GM23338 (cell line): Measurements from ENCODE around the gene TNMD. TPM values are rescaled to one million over a fixed set of nuclear protein-coding genes. Genes with fewer than 3 reads are reported as not detected.

Experiments
- ATAC-seq: fragments of 200-7000 bp; cut with Tn5 transposase; 3 replicates; pipeline ENCODE4 v1.9.1; 2020
- DNase-seq: peaks from one replicate; pipeline ENCODE4 v3.0.0-alpha.2; 2015; ENCODE audit warnings: low spot score
- H2AFZ ChIP-seq: fragments of 200-600 bp; sonication (generic); 2 replicates; pipeline ENCODE4 v1.8.0; 2016; ENCODE audit warnings: antibody characterized with exemption, mild to moderate bottlenecking, moderate library complexity
- H3F3A ChIP-seq: fragments of 200-600 bp; sonication (generic); replicated peaks from 2 replicates; pipeline ENCODE4 v1.8.0; 2017; ENCODE audit warnings: antibody characterized with exemption, mixed run types, low read depth
- H3K27ac ChIP-seq: fragments of 200-600 bp; sonication (generic); 2 replicates; pipeline ENCODE4 v1.6.1; 2016; ENCODE audit warnings: low read depth
- H3K27me3 ChIP-seq: fragments of 200-600 bp; sonication (generic); 2 replicates; pipeline ENCODE4 v1.8.0; 2016; ENCODE audit warnings: mild to moderate bottlenecking, mixed run types, moderate library complexity; ENCODE audit not compliant: insufficient read depth
- H3K36me3 ChIP-seq: fragments of 200-600 bp; sonication (generic); 2 replicates; pipeline ENCODE4 v1.8.0; 2016; ENCODE audit warnings: mild to moderate bottlenecking; ENCODE audit not compliant: insufficient read depth
- H3K4me1 ChIP-seq: fragments of 200-600 bp; sonication (generic); 2 replicates; pipeline ENCODE4 v1.8.0; 2016; ENCODE audit warnings: mild to moderate bottlenecking, moderate library complexity; ENCODE audit not compliant: insufficient read depth
- H3K4me2 ChIP-seq: fragments of 200-600 bp; sonication (generic); 2 replicates; pipeline ENCODE4 v1.7.1; 2017; ENCODE audit warnings: mixed run types
- H3K4me3 ChIP-seq: fragments of 200-600 bp; sonication (generic); 2 replicates; pipeline ENCODE4 v1.6.1; 2016; ENCODE audit warnings: mixed run types
- H3K79me2 ChIP-seq: fragments of 200-600 bp; sonication (generic); replicated peaks from 2 replicates; pipeline ENCODE4 v1.8.0; 2017; ENCODE audit warnings: mild to moderate bottlenecking; ENCODE audit not compliant: insufficient read depth
- H3K9me2 ChIP-seq: fragments of 200-600 bp; sonication (generic); 2 replicates; pipeline ENCODE4 v1.8.0; 2017; ENCODE audit not compliant: insufficient read depth
- H4K20me1 ChIP-seq: fragments of 200-600 bp; sonication (generic); replicated peaks from 2 replicates; pipeline ENCODE4 v1.8.0; 2017; ENCODE audit warnings: mild to moderate bottlenecking; ENCODE audit not compliant: insufficient read depth
- H3K27ac Mint-ChIP-seq: 2 replicates; pipeline ENCODE4 v1.8.0; 2020; ENCODE audit warnings: inconsistent platforms, mild to moderate bottlenecking, moderate library complexity, mixed read lengths
- H3K27me3 Mint-ChIP-seq: 3 replicates; pipeline ENCODE4 v1.8.0; 2022; ENCODE audit warnings: low read depth, mild to moderate bottlenecking, moderate library complexity, mixed read lengths, inconsistent platforms; ENCODE audit not compliant: insufficient read depth, poor library complexity
- H3K36me3 Mint-ChIP-seq: 3 replicates; pipeline ENCODE4 v1.8.0; 2021; ENCODE audit warnings: low read depth, mild to moderate bottlenecking, inconsistent platforms, moderate library complexity, mixed read lengths
- H3K4me1 Mint-ChIP-seq: 3 replicates; pipeline ENCODE4 v1.8.0; 2020; ENCODE audit warnings: mild to moderate bottlenecking, inconsistent platforms, mixed read lengths
- H3K4me3 Mint-ChIP-seq: 3 replicates; pipeline ENCODE4 v1.8.0; 2021; ENCODE audit warnings: moderate library complexity, mild to moderate bottlenecking, inconsistent platforms, mixed read lengths
- H3K9me3 Mint-ChIP-seq: 3 replicates; pipeline ENCODE4 v1.8.0; 2020; ENCODE audit warnings: moderate library complexity, mild to moderate bottlenecking, inconsistent platforms, mixed read lengths
- CREB1 ChIP-seq: fragments of 250-450 bp; sonication (Bioruptor Pico); IDR thresholded peaks from 2 replicates; pipeline ENCODE4 v1.5.0; 2020; ENCODE audit warnings: low read depth, mild to moderate bottlenecking, moderate library complexity
- ETS1 ChIP-seq: IDR thresholded peaks from 2 replicates; pipeline ENCODE4 v1.6.1; 2016; ENCODE audit warnings: antibody characterized with exemption
- EZH2 ChIP-seq: fragments of 200-600 bp; sonication (generic); IDR thresholded peaks from one replicate; pipeline ENCODE4 v1.8.0; 2017; ENCODE audit warnings: antibody characterized with exemption, mild to moderate bottlenecking, low read depth; ENCODE audit not compliant: unreplicated experiment
- EZH2phosphoT487 ChIP-seq: fragments of 200-600 bp; sonication (generic); IDR thresholded peaks from one replicate; pipeline ENCODE4 v1.8.1; 2018; ENCODE audit warnings: antibody characterized with exemption; ENCODE audit not compliant: unreplicated experiment
- JUNB ChIP-seq: IDR thresholded peaks from one replicate; pipeline ENCODE4 v1.6.1; 2016; ENCODE audit warnings: antibody characterized with exemption; ENCODE audit not compliant: unreplicated experiment
- POLR2AphosphoS5 ChIP-seq: IDR thresholded peaks from 2 replicates; pipeline ENCODE4 v1.6.1; 2016; ENCODE audit warnings: antibody characterized with exemption, low read depth
- REST ChIP-seq: IDR thresholded peaks from one replicate; pipeline ENCODE4 v1.6.1; 2018; ENCODE audit warnings: antibody characterized with exemption; ENCODE audit not compliant: unreplicated experiment
- ZNF114 ChIP-seq: fragments of 250-450 bp; sonication (Bioruptor Pico); IDR thresholded peaks from 2 replicates; pipeline ENCODE4 v1.5.0; 2020; ENCODE audit warnings: mild to moderate bottlenecking, moderate library complexity
- ZNF331 ChIP-seq: fragments of 250-450 bp; sonication (Bioruptor Pico); IDR thresholded peaks from 2 replicates; pipeline ENCODE4 v1.5.0; 2020; ENCODE audit warnings: low read depth, mild to moderate bottlenecking, moderate library complexity
- polyA plus RNA-seq: library from polyadenylated mRNA; unstranded; fragments of >200 nt; fragmentation: Nextera tagmentation; extraction: Ambion mirVana; gene quantifications from 2 replicates; pipeline ENCODE4 v1.2.1, GENCODE V29; 2016
- total RNA-seq: library from RNA; depleted of rRNA; stranded (reverse); fragments of >200 nt; shearing (Covaris generic); gene quantifications from 2 replicates; pipeline ENCODE4 v1.2.3, GENCODE V29; 2014
- TF ChIP-seq, protein P1 (sequence below), 2 experiments: fragments of 200-600 bp in 1 of 2; sonication (generic) in 1 of 2; conservative IDR thresholded peaks; 2 replicates each; pipeline versions ENCODE4 v1.5.1 to v1.6.1; 2016 to 2017; ENCODE audit warnings: antibody characterized with exemption in 2 of 2, low read depth in 2 of 2, mild to moderate bottlenecking in 2 of 2, moderate library complexity in 1 of 2

The TNMD gene
- total and polyA plus RNA-seq, 2 experiments from 2014 or later, result 4.4 to 4.8 TPM

DNA sequence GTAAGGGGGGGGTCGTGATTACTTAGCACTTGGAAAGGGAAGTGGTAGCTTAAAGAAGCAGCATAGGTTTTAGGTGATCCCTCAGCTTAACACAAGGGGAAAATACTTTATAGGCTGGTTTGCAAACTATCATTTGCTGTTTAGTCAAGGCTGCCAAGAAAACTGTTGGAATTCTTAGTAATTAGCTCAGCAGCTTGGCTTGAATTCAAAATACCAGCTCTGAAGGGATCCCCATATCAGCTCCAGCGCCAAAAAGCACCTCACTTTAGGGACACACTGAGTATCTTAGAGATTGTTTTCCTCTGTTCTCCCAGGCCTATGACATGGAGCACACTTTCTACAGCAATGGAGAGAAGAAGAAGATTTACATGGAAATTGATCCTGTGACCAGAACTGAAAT is 8.8 kb downstream of the TNMD start (continued):
- TF ChIP-seq EZH2phosphoT487 (no peak), JUNB (no peak), POLR2AphosphoS5 (no peak), REST (no peak), CREB1 (CRISPR knock-in tag) (no peak), ZNF114 (CRISPR knock-in tag) (no peak), EZH2 (no peak)

DNA sequence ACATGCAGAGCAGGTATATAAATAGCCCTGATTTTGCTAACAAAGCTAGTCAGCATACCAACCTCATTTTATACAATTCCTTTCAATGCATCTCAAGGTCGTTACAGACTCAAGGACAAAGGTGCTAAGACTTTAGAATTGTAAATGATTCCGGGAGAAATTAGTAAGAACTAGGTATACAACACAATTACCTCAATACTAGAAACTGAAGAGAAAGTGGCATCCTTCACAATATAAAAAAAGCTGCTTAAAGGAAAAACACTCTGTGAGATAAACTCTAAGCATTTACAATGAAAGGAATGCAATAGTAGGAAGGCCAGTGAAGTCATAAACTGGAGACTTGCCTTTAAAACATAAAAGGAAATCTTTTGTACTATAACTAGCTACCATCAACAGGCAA is 11.9 kb downstream of the TNMD start:
- Histone ChIP-seq H3K27me3 (no peaks in the 10 kb centered on the region), H3K27ac (no peak overlapping the region; the same call in 1 of the 2 replicates), H2AFZ (no peak overlapping the region), H3K36me3 (no peaks in the 10 kb centered on the region), H3K4me3 (no peak overlapping the region), H3K9me2 (no peaks in the 10 kb centered on the region), H3K4me1 (peaks cover 44% of the 10 kb centered on the region), H4K20me1 (no peaks in the 10 kb centered on the region), H3K79me2 (no peaks in the 10 kb centered on the region), H3K4me2 (peak overlapping the region; percentile 52), H3F3A (no peaks in the 10 kb centered on the region)
- Mint-ChIP-seq H3K4me1 (peaks cover 39% of the 10 kb centered on the region), H3K27ac (no peak overlapping the region), H3K27me3 (peaks cover 5% of the 10 kb centered on the region), H3K36me3 (no peaks in the 10 kb centered on the region), H3K4me3 (no peak overlapping the region), H3K9me3 (no peaks in the 10 kb centered on the region)
- peak; percentile 8 for DNase-seq
- no peak for ATAC-seq
- no peak for TF ChIP-seq CREB1 (CRISPR knock-in tag)
- TF ChIP-seq ETS1, result no peak
- no peak for TF ChIP-seq ZNF331 (CRISPR knock-in tag)
- TF ChIP-seq EZH2phosphoT487, result no peak
- no peak for TF ChIP-seq REST
- TF ChIP-seq, protein P1, sequence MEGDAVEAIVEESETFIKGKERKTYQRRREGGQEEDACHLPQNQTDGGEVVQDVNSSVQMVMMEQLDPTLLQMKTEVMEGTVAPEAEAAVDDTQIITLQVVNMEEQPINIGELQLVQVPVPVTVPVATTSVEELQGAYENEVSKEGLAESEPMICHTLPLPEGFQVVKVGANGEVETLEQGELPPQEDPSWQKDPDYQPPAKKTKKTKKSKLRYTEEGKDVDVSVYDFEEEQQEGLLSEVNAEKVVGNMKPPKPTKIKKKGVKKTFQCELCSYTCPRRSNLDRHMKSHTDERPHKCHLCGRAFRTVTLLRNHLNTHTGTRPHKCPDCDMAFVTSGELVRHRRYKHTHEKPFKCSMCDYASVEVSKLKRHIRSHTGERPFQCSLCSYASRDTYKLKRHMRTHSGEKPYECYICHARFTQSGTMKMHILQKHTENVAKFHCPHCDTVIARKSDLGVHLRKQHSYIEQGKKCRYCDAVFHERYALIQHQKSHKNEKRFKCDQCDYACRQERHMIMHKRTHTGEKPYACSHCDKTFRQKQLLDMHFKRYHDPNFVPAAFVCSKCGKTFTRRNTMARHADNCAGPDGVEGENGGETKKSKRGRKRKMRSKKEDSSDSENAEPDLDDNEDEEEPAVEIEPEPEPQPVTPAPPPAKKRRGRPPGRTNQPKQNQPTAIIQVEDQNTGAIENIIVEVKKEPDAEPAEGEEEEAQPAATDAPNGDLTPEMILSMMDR (conservative IDR thresholded peaks at IDR 0.05; ENCODE audit: low read depth in 2 of 2), result no peak
